Left kidney (tissue), 8 donors: ENCODE data around the gene PSMD7. TPM values are rescaled to one million over a fixed set of nuclear protein-coding genes. Genes with fewer than 3 reads are reported as not detected.

Source experiments
- DNase-seq: peaks from one replicate; pipeline ENCODE4 v3.0.0-alpha.2; 2013
- long read RNA-seq, 8 donors: transcript quantifications; one replicate each; lab custom pipeline, GENCODE V29; 2026
- polyA plus RNA-seq: library from polyadenylated mRNA; unstranded; fragments of 120-200 nt; gene quantifications from one replicate; pipeline ENCODE4 v1.2.1, GENCODE V29; 2013; ENCODE audit not compliant: insufficient read length

Gene PSMD7
- polyA plus RNA-seq = 108 TPM
- long read RNA-seq, donor 1, transcript PSMD7-202 (2 exons, 724 nt) = minor isoform, 7 of 76 reads
- long read RNA-seq, donor 1, transcript PSMD7-201 (7 exons, 1,670 nt) = major isoform, 46 of 76 reads
- long read RNA-seq, donor 1, partial matches to known transcripts = 22 of 76 reads
- long read RNA-seq, donor 1, other reads (novel, unspliced or antisense) = 0 of 76 reads
- long read RNA-seq, donor 2, transcript PSMD7-201 (7 exons, 1,670 nt) = major isoform, 32 of 60 reads
- long read RNA-seq, donor 2, transcript PSMD7-202 (2 exons, 724 nt) = minor isoform, 5 of 60 reads
- long read RNA-seq, donor 2, partial matches to known transcripts = 20 of 60 reads
- long read RNA-seq, donor 2, other reads (novel, unspliced or antisense) = 0 of 60 reads
- long read RNA-seq, donor 3, transcript PSMD7-202 (2 exons, 724 nt) = minor isoform, 5 of 87 reads
- long read RNA-seq, donor 3, transcript PSMD7-201 (7 exons, 1,670 nt) = major isoform, 35 of 87 reads
- long read RNA-seq, donor 3, partial matches to known transcripts = 45 of 87 reads
- long read RNA-seq, donor 3, other reads (novel, unspliced or antisense) = 0 of 87 reads
- long read RNA-seq, donor 4, partial matches to known transcripts = 0 of 5 reads
- long read RNA-seq, donor 4, other reads (novel, unspliced or antisense) = 0 of 5 reads
- long read RNA-seq, donor 5, transcript PSMD7-201 (7 exons, 1,670 nt) = major isoform, 67 of 111 reads
- long read RNA-seq, donor 5, transcript PSMD7-202 (2 exons, 724 nt) = minor isoform, 6 of 111 reads
- long read RNA-seq, donor 5, partial matches to known transcripts = 32 of 111 reads
- long read RNA-seq, donor 5, other reads (novel, unspliced or antisense) = 0 of 111 reads
- long read RNA-seq, donor 6, transcript PSMD7-201 (7 exons, 1,670 nt) = major isoform, 35 of 67 reads
- long read RNA-seq, donor 6, transcript PSMD7-202 (2 exons, 724 nt) = minor isoform, 7 of 67 reads
- long read RNA-seq, donor 6, partial matches to known transcripts = 20 of 67 reads
- long read RNA-seq, donor 6, other reads (novel, unspliced or antisense) = 0 of 67 reads
- long read RNA-seq, donor 7, transcript PSMD7-202 (2 exons, 724 nt) = minor isoform, 9 of 102 reads
- long read RNA-seq, donor 7, transcript PSMD7-201 (7 exons, 1,670 nt) = major isoform, 70 of 102 reads
- long read RNA-seq, donor 7, partial matches to known transcripts = 20 of 102 reads
- long read RNA-seq, donor 7, other reads (novel, unspliced or antisense) = 0 of 102 reads
- long read RNA-seq, donor 8, transcript PSMD7-201 (7 exons, 1,670 nt) = major isoform, 22 of 26 reads
- long read RNA-seq, donor 8, partial matches to known transcripts = 0 of 26 reads
- long read RNA-seq, donor 8, other reads (novel, unspliced or antisense) = 0 of 26 reads

GRCh38 chr16:74296432-74297144, at the start of gene PSMD7:
Gene PSMD7 (plus strand): TSS chr16:74296814. CDS start chr16:74296915, 101 bp downstream.
- DNase-seq = peak; percentile 92

GRCh38 chr16:74249254-74249653, 47.4 kb upstream of the PSMD7 start:
- DNase-seq = no peak

GRCh38 chr16:74249846-74250245, 46.8 kb upstream of the PSMD7 start:
- no peak for DNase-seq

- DNase-seq = no peak
These were observed 44.3 kb upstream of the PSMD7 start for GRCh38 chr16:74252329-74252728.

- no peak for DNase-seq
These were observed 43.3 kb upstream of the PSMD7 start for GRCh38 chr16:74253161-74253938.

GRCh38 chr16:74257061-74257460, 39.6 kb upstream of the PSMD7 start:
- DNase-seq = no peak

- DNase-seq = no peak
These were observed 35.5 kb upstream of the PSMD7 start for GRCh38 chr16:74261068-74261467.

GRCh38 chr16:74264811-74265210, 31.8 kb upstream of the PSMD7 start:
- no peak for DNase-seq

- DNase-seq = peak; percentile 51
These were observed 28.2 kb upstream of the PSMD7 start for GRCh38 chr16:74268372-74268782.

GRCh38 chr16:74271872-74272271, 24.7 kb upstream of the PSMD7 start:
- no peak for DNase-seq

- peak; percentile 14 for DNase-seq
These were observed 21.5 kb upstream of the PSMD7 start for GRCh38 chr16:74275031-74275636.

GRCh38 chr16:74275711-74276110, 20.9 kb upstream of the PSMD7 start:
- DNase-seq = no peak

- DNase-seq = no peak
These were observed 18.6 kb upstream of the PSMD7 start for GRCh38 chr16:74277974-74278373.

GRCh38 chr16:74279266-74279665, 17.3 kb upstream of the PSMD7 start:
- no peak for DNase-seq

GRCh38 chr16:74279805-74280204, 16.8 kb upstream of the PSMD7 start:
- no peak for DNase-seq

GRCh38 chr16:74280448-74280847, 16.2 kb upstream of the PSMD7 start:
- DNase-seq = no peak

- DNase-seq = no peak
These were observed 15.3 kb upstream of the PSMD7 start for GRCh38 chr16:74281300-74281699.

- DNase-seq = no peak
These were observed 12.9 kb upstream of the PSMD7 start for GRCh38 chr16:74283716-74284115.

- DNase-seq = no peak
These were observed 8.5 kb upstream of the PSMD7 start for GRCh38 chr16:74288065-74288464.

GRCh38 chr16:74290356-74290755, 6.3 kb upstream of the PSMD7 start:
- DNase-seq = no peak
